Measurements from ENCODE around the gene TEX30. TPM values are rescaled to one million over a fixed set of nuclear protein-coding genes. Genes with fewer than 3 reads are reported as not detected.
A peak's percentile ranks its signal among the peaks of the same experiment; 100 is the strongest.

The TEX30 gene
- total and polyA plus RNA-seq, 2 donors (not counting 1 experiment from before 2014, with no cell fraction given), result 4.3 to 5.9 TPM

- ATAC-seq (ENCODE audit: low read depth), result no peak
- no peaks in the 10 kb centered on the region for H3K36me3 ChIP-seq (replicated peaks in 1 of 2; ENCODE audit: control extremely low read depth in 1 of 2, control insufficient read depth in 1 of 2, extremely low read depth in 1 of 2, insufficient read depth in 2 of 2, low read length in 1 of 2)
These were observed 26.0 kb upstream of the TEX30 start for GRCh38 chr13:102799426-102800144.

More at GRCh38 chr13:102799426-102800144, 26.0 kb upstream of the TEX30 start:
- WGBS (ENCODE audit: insufficient coverage), result 1% methylated on average over 63 of the region's 69 CpGs
- no peak for TF ChIP-seq CTCF (IDR thresholded peaks at IDR 0.05)
- TF ChIP-seq EZH2 (IDR thresholded peaks at IDR 0.05; ENCODE audit: borderline replicate concordance, insufficient read depth, low read depth, low read length, poor library complexity, severe bottlenecking), result no peak
- Histone ChIP-seq H2AFZ (ENCODE audit: insufficient read depth, low read depth, low read length, poor library complexity, severe bottlenecking) (peak overlapping the region; percentile 93), H3K4me2 (replicated peaks; ENCODE audit: low read depth, low read length, poor library complexity, severe bottlenecking) (peak overlapping the region; percentile 96), H3K27me3 (replicated peaks in 1 of 4; ENCODE audit: control extremely low read depth in 1 of 4, control insufficient read depth in 3 of 4, insufficient read depth in 4 of 4, low read length in 3 of 4) (peaks cover 0 to 18% (median 11%) of the 10 kb centered on the region in 4 experiments), H4K20me1 (ENCODE audit: control insufficient read depth, insufficient read depth, low read length, poor library complexity, severe bottlenecking) (no peaks in the 10 kb centered on the region), H3K9me3 (ENCODE audit: control extremely low read depth in 1 of 3, control insufficient read depth in 2 of 3, insufficient read depth in 1 of 3, low read length in 2 of 3) (peaks cover 0 to 3% (median 0%) of the 10 kb centered on the region in 3 donors), H3K4me1 (ENCODE audit: control insufficient read depth in 2 of 2, insufficient read depth in 2 of 2, low read length in 2 of 2) (peaks cover 24% of the 10 kb centered on the region in 2 donors), H3K4me3 (ENCODE audit: control extremely low read depth in 1 of 5, extremely low read depth in 1 of 5, insufficient read depth in 1 of 5, low read depth in 2 of 5, low read length in 4 of 5) (peak overlapping the region; percentile 52 to 68 (median 53)), H3K9ac (ENCODE audit: low read length) (peak overlapping the region; percentile 78), H3K27ac (ENCODE audit: low read length in 2 of 2) (no peak overlapping the region), H3K79me2 (ENCODE audit: control insufficient read depth, insufficient read depth, low read length) (no peaks in the 10 kb centered on the region)
- POLR2A ChIA-PET, result interaction anchor here (1.1 to 2.5 kb wide), 4 partner anchors 26 to 207 kb away, joined by 3 to 16 read pairs (median 7); partner anchors contain the start of genes ERCC5, TEX30 and TPP2
- Mint-ChIP-seq H3K27me3 (peaks cover 8% of the 10 kb centered on the region), H3K4me3 (peak overlapping the region; percentile 84), H3K9me3 (ENCODE audit: insufficient read depth) (no peaks in the 10 kb centered on the region), H3K4me1 (peaks cover 28% of the 10 kb centered on the region), H3K27ac (peak overlapping the region; percentile 32)
- CTCF ChIA-PET, result interaction anchor here (0.6 to 2.9 kb wide), 14 partner anchors 9 to 220 kb away, joined by 3 to 15 read pairs (median 6); partner anchors contain the start of genes ERCC5, TEX30 and TPP2
- intact Hi-C loops (cut with micrococcal nuclease), result loop anchor here (1.0 kb wide), 4 partner anchors 26 to 219 kb away; partner anchors contain the start of genes TEX30 and TPP2
- no peak for DNase-seq

All from B cell (primary cell).